CD4-positive, alpha-beta T cell treated with Interleukin-17A for 4 hours (primary cell): ENCODE data around the gene EDN2.

Source experiments
- DNase-seq: peaks from one replicate; pipeline ENCODE4 v3.0.0-alpha.2; 2020; ENCODE audit warnings: mixed read lengths

Gene EDN2

DNA sequence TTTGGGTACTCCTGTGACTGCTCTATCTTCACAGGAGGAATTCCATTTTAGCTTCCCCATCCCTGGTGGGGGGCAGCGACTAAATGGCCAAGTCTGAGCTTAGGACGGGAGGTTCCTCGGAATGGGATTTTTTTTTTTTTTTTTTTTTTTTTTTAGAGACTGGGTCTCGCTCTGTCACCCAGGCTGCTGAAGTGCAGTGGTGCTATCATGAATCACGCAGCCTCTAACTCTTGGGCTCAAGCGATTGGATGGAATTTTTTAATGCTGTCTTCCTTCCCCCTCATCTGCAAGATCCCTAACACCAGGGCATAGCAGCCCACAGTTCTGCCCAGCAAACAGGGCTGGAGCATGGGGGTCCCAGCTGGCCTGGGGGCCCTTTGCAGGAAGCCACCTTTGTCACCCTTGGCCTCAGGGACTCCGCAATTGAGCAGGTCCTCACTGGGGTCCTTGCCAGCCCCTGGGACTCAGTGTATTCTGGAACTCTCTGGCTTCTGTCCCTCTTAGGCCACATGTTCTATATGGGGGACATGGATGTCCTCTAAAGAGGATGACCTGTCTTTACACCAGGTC, 13.1 kb upstream of the EDN2 start:
- DNase-seq, result no peak

- DNase-seq, result no peak
These were observed 12.6 kb upstream of the EDN2 start for GRCh38 chr1:41497056-41497440.

GRCh38 chr1:41496080-41497055, 11.9 kb upstream of the EDN2 start:
- no peak for DNase-seq

- no peak for DNase-seq
These were observed 10.9 kb upstream of the EDN2 start for GRCh38 chr1:41495210-41495948.

GRCh38 chr1:41494351-41495209, 10.1 kb upstream of the EDN2 start:
- no peak for DNase-seq

GRCh38 chr1:41493626-41494350, 9.3 kb upstream of the EDN2 start:
- DNase-seq, result no peak

DNA sequence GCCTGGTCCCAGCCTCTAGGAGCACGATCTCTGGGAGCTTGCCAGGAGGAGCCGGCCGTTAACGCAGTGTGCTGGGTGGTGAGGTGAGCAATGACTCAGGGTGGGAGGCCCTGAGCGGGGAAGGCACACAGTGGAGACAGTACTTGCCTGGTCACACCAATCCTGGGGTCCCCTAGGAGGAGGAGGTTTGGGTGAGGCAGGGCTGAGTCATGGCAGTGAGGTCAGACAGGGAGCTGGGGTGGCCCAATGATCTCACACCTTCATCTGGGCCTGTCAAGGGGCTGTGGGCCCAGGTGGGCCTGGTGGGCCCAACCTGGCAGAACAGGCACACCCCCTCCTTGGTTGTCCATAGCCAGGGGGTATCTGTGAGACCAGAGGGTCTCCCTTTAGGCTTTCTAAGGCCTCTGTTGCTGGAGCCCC, 8.6 kb upstream of the EDN2 start:
- DNase-seq, result no peak

DNA sequence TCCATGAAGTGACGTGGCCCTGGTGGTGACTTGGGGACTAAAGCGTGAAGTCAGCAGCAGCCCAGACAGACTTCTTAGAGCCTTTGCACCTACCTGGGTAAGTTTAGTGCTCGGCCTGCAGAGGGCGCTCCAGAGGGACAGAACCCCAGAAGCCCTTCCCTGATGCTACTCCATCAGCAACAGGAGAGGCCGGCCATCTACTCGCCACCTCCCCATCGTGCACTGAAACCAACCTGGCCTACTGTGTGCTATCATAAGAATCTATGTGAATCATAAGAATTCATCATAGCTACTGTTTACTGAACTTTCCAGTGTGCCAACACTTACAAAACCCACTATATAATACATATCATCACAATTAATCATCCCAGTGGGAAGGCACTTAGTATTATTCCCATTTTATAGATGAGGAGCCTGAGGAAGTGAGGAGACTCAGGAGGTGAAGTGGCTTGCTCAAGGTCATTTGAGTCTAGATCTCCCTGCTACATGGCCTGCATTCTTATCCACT, 7.9 kb upstream of the EDN2 start:
- peak; percentile 29 for DNase-seq

- DNase-seq, result no peak
These were observed 6.4 kb upstream of the EDN2 start for GRCh38 chr1:41490911-41491310.

- DNase-seq, result no peak
These were observed 5.1 kb upstream of the EDN2 start for GRCh38 chr1:41489561-41489960.

- DNase-seq, result no peak
These were observed 3.8 kb upstream of the EDN2 start for GRCh38 chr1:41488040-41488951.

- no peak for DNase-seq
These were observed 2.9 kb upstream of the EDN2 start for GRCh38 chr1:41487126-41488039.

DNA sequence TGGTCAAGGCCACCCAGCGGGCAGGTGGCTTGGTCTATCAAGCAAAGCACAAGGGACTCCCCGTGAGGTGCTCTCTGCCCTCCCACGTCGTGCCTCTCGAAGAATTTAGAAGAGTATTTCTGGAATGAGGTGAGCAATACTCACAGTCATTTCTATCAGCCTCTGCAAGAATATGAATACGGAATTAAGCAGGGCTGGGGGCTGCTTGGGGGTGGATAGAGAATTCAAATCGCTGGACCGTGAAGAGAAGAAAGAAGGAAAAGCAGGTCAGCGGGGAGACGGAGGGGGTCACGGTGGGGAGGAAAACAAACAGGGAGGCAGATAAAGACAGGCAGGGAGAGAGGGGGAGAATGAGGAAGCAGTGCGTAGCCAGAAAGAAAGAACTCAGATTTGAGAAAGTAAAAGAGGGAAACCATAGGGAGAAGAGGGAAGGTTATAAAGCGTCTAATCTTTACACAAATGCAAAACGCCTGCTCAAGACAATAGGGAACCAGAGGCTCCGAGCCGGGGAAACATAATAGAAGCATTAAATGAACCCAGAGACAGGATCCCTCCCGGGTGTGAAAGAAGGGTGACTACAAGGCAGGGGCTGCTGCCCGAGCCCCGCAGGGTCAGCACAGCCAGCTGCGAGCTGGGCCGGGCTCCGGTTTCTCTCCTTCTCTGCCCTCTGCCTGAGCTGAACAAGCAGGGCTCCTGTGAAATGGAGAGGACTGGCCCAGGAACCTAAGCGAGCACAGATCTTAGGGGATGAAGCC, 2.1 kb upstream of the EDN2 start:
- DNase-seq, result no peak

DNA sequence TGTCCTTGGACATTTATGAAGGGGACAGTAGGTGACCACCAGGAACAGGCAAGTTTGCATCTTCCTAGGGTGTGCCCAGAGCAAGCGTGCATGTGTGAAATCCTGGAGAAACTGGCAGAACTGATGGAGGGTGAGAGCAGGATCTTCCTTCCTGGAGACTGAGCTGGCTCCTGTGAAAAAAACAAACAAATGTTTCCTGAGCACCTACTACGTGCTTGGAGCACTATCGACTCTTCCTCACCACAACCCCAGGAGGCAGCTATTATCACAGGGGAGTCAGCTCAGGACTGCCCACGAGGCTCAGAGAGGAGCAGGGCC, 1.5 kb upstream of the EDN2 start:
- DNase-seq, result no peak

DNA sequence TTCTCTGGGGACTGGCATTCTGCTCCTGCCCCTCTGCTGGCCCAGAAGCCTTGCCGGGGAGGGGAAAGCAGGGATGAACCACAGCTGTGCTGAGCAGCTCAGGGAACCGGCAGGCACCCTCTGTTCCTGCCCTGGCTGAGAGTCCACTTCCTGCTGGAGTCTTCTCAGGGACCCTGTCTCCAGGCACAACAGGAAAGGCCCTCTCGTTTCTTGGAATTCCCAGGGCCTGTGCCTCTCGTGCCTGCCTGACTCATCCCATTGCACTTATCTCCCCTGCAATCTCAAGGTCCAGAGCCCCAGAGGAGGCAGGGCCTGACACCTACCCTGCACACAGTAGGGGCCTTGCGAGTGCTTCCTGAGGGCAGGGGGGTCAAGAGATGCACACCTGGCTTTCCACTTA, 1.1 kb upstream of the EDN2 start:
- no peak for DNase-seq

- DNase-seq, result no peak
These were observed 502 bp downstream of the EDN2 start for GRCh38 chr1:41483960-41484401.

- no peak for DNase-seq
These were observed 1.3 kb downstream of the EDN2 start for GRCh38 chr1:41483001-41483850.
